ENCODE data around the gene FLCN. TPM values are rescaled to one million over a fixed set of nuclear protein-coding genes. Genes with fewer than 3 reads are reported as not detected.
A peak's percentile ranks its signal among the peaks of the same experiment; 100 is the strongest.
"Not testable (repeated sequence)": the region's sequence is repeated elsewhere in the genome, so short reads cannot be mapped to it uniquely, and the experiment has no call there.

The FLCN gene
- total RNA-seq, 1 donor from 2014 or later: 22.1 TPM

GRCh38 chr17:17213775-17214174 is 23.2 kb downstream of the FLCN start:
- DNase-seq (ENCODE audit: low spot score): no peak

- no peak for DNase-seq (ENCODE audit: low spot score)
Observed at GRCh38 chr17:17207998-17208397, 29.0 kb downstream of the FLCN start.

- DNase-seq (ENCODE audit: low spot score): no peak
Observed at GRCh38 chr17:17206913-17207335, 30.0 kb downstream of the FLCN start.

- DNase-seq (ENCODE audit: low spot score): peak; percentile 23
Observed at GRCh38 chr17:17206124-17206912, 30.6 kb downstream of the FLCN start, which contains the start of gene PLD6. Gene PLD6, minus strand, starts transcription at chr17:17206333. Its CDS starts 47 bp downstream, at chr17:17206286.

GRCh38 chr17:17205368-17206123 is 31.4 kb downstream of the FLCN start:
- DNase-seq (ENCODE audit: low spot score): peak; percentile 36

GRCh38 chr17:17204635-17205231 is 32.2 kb downstream of the FLCN start:
- DNase-seq (ENCODE audit: low spot score): no peak

GRCh38 chr17:17204041-17204591 is 32.9 kb downstream of the FLCN start:
- no peak for DNase-seq (ENCODE audit: low spot score)

- no peak for DNase-seq (ENCODE audit: low spot score)
Observed at GRCh38 chr17:17203173-17203730, 33.7 kb downstream of the FLCN start.

GRCh38 chr17:17201907-17202306 is 35.1 kb downstream of the FLCN start:
- no peak for DNase-seq (ENCODE audit: low spot score)

GRCh38 chr17:17201271-17201670 is 35.7 kb downstream of the FLCN start:
- no peak for DNase-seq (ENCODE audit: low spot score)

GRCh38 chr17:17200831-17201230 is 36.1 kb downstream of the FLCN start:
- DNase-seq (ENCODE audit: low spot score): peak; percentile 56

- peak; percentile 26 for DNase-seq (ENCODE audit: low spot score)
Observed at GRCh38 chr17:17200311-17200710, 36.7 kb downstream of the FLCN start.

GRCh38 chr17:17198281-17198680 is 38.7 kb downstream of the FLCN start:
- DNase-seq (ENCODE audit: low spot score): no peak

- DNase-seq (ENCODE audit: low spot score): no peak
Observed at GRCh38 chr17:17196776-17197175, 40.2 kb downstream of the FLCN start.

- not testable (repeated sequence) for DNase-seq (ENCODE audit: low spot score)
Observed at GRCh38 chr17:17195466-17195865, 41.5 kb downstream of the FLCN start.

GRCh38 chr17:17191961-17192381 is 45.0 kb downstream of the FLCN start:
- no peak for DNase-seq (ENCODE audit: low spot score)

GRCh38 chr17:17191346-17191792 is 45.6 kb downstream of the FLCN start:
- DNase-seq (ENCODE audit: low spot score): peak; percentile 26

GRCh38 chr17:17190188-17190587 is 46.8 kb downstream of the FLCN start:
- no peak for DNase-seq (ENCODE audit: low spot score)

- DNase-seq (ENCODE audit: low spot score): no peak
Observed at GRCh38 chr17:17189559-17189958, 47.4 kb downstream of the FLCN start.

- no peak for DNase-seq (ENCODE audit: low spot score)
Observed at GRCh38 chr17:17188586-17188985, 48.4 kb downstream of the FLCN start.
